H9 (cell line): ENCODE data around the gene ITGA11. TPM values are rescaled to one million over a fixed set of nuclear protein-coding genes. Genes with fewer than 3 reads are reported as not detected.

Experiments
- DNase-seq: peaks from one replicate; pipeline ENCODE4 v3.0.0-alpha.2; 2017
- H2AFZ ChIP-seq: one replicate; pipeline ENCODE4 v1.6.1; 2013; ENCODE audit warnings: mild to moderate bottlenecking, low read length, control low read depth, moderate library complexity
- H2AK5ac ChIP-seq: 2 replicates; pipeline ENCODE4 v1.6.1; 2013; ENCODE audit warnings: low read length, control low read depth, mixed read lengths; ENCODE audit not compliant: insufficient read length
- H2BK120ac ChIP-seq: one replicate; pipeline ENCODE4 v1.6.1; 2013; ENCODE audit warnings: low read depth, mild to moderate bottlenecking, low read length, control low read depth, inconsistent platforms; ENCODE audit not compliant: poor library complexity, severe bottlenecking
- H2BK12ac ChIP-seq: 2 replicates; pipeline ENCODE4 v1.6.1; 2013; ENCODE audit warnings: low read length, control low read depth, mixed read lengths, low read depth; ENCODE audit not compliant: insufficient read length
- H2BK15ac ChIP-seq: 2 replicates; pipeline ENCODE4 v1.6.1; 2013; ENCODE audit warnings: low read depth, low read length, control low read depth
- H2BK20ac ChIP-seq: one replicate; pipeline ENCODE4 v1.6.1; 2013; ENCODE audit warnings: low read depth, mild to moderate bottlenecking, low read length, control low read depth, inconsistent platforms; ENCODE audit not compliant: poor library complexity, severe bottlenecking
- H2BK5ac ChIP-seq: 2 replicates; pipeline ENCODE4 v1.6.1; 2013; ENCODE audit warnings: low read length, control low read depth, mixed read lengths; ENCODE audit not compliant: insufficient read length
- H3K14ac ChIP-seq: 2 replicates; pipeline ENCODE4 v1.6.1; 2013; ENCODE audit warnings: low read length, control low read depth; ENCODE audit not compliant: insufficient read depth
- H3K18ac ChIP-seq: 2 replicates; pipeline ENCODE4 v1.6.1; 2013; ENCODE audit warnings: low read depth, mild to moderate bottlenecking, mixed read lengths, low read length, control low read depth; ENCODE audit not compliant: insufficient read length
- H3K23ac ChIP-seq: 2 replicates; pipeline ENCODE4 v1.6.1; 2013; ENCODE audit warnings: low read length, control low read depth, mixed read lengths, low read depth; ENCODE audit not compliant: insufficient read length
- H3K23me2 ChIP-seq: 2 replicates; pipeline ENCODE4 v1.6.1; 2013; ENCODE audit warnings: low read depth, mild to moderate bottlenecking, mixed read lengths, low read length, control low read depth; ENCODE audit not compliant: insufficient read length, poor library complexity, severe bottlenecking
- H3K27ac ChIP-seq: 2 replicates; pipeline ENCODE4 v1.5.1; 2013; ENCODE audit warnings: low read length, control low read depth, mixed read lengths, low read depth; ENCODE audit not compliant: insufficient read length
- H3K27me3 ChIP-seq: 2 replicates; pipeline ENCODE4 v1.6.1; 2013; ENCODE audit warnings: low read length, control low read depth, inconsistent platforms; ENCODE audit not compliant: insufficient read depth
- H3K4ac ChIP-seq: 2 replicates; pipeline ENCODE4 v1.6.1; 2013; ENCODE audit warnings: low read depth, mild to moderate bottlenecking, control low read depth, inconsistent platforms, low read length, moderate library complexity
- H3K4me1 ChIP-seq: 2 replicates; pipeline ENCODE4 v1.6.1; 2013; ENCODE audit warnings: low read length, control low read depth, inconsistent platforms; ENCODE audit not compliant: insufficient read depth
- H3K4me2 ChIP-seq: 2 replicates; pipeline ENCODE4 v1.6.1; 2013; ENCODE audit warnings: low read length, control low read depth, mixed read lengths; ENCODE audit not compliant: insufficient read length, insufficient read depth
- H3K56ac ChIP-seq: 2 replicates; pipeline ENCODE4 v1.6.1; 2013; ENCODE audit warnings: low read depth, mild to moderate bottlenecking, mixed read lengths, low read length, control low read depth; ENCODE audit not compliant: insufficient read length
- H3K79me1 ChIP-seq: 2 replicates; pipeline ENCODE4 v1.6.1; 2013; ENCODE audit warnings: low read depth, mild to moderate bottlenecking, moderate library complexity, low read length, control low read depth, inconsistent platforms; ENCODE audit not compliant: insufficient read depth, poor library complexity, severe bottlenecking
- H3K79me2 ChIP-seq: 2 replicates; pipeline ENCODE4 v1.6.1; 2013; ENCODE audit warnings: low read length, control low read depth, inconsistent platforms; ENCODE audit not compliant: insufficient read depth
- H3K9ac ChIP-seq: 2 replicates; pipeline ENCODE4 v1.6.1; 2013; ENCODE audit warnings: low read length, control low read depth, mixed read lengths; ENCODE audit not compliant: insufficient read length; ENCODE audit errors: extremely low read depth
- H3K9me3 ChIP-seq: one replicate; pipeline ENCODE4 v1.6.1; 2013; ENCODE audit warnings: low read depth, low read length, inconsistent platforms; ENCODE audit not compliant: control insufficient read depth
- H3T11ph ChIP-seq: one replicate; pipeline ENCODE4 v1.6.1; 2013; ENCODE audit warnings: mild to moderate bottlenecking, low read length, control low read depth, inconsistent platforms
- H4K20me1 ChIP-seq: one replicate; pipeline ENCODE4 v1.6.1; 2013; ENCODE audit not compliant: control insufficient read depth, insufficient read length, insufficient read depth
- H4K5ac ChIP-seq: 2 replicates; pipeline ENCODE4 v1.6.1; 2013; ENCODE audit warnings: low read depth, mild to moderate bottlenecking, mixed read lengths, low read length, control low read depth; ENCODE audit not compliant: insufficient read length
- H4K8ac ChIP-seq: replicated peaks from 2 replicates; pipeline ENCODE4 v1.6.1; 2013; ENCODE audit warnings: low read length, control low read depth, mixed read lengths, low read depth; ENCODE audit not compliant: insufficient read length
- H4K91ac ChIP-seq: 2 replicates; pipeline ENCODE4 v1.6.1; 2013; ENCODE audit warnings: low read depth, mild to moderate bottlenecking, moderate library complexity, mixed read lengths, low read length, control low read depth; ENCODE audit not compliant: insufficient read length
- H3K27ac Mint-ChIP-seq, 3 experiments: 2 replicates in 2 of 3; 3 replicates in 1 of 3; pipeline ENCODE4 v1.8.0; 2020 to 2021; ENCODE audit warnings: mixed read lengths in 3 of 3, mild to moderate bottlenecking in 1 of 3, moderate library complexity in 1 of 3
- H3K27me3 Mint-ChIP-seq: 2 replicates; pipeline ENCODE4 v1.8.0; 2021; ENCODE audit warnings: low read depth, mild to moderate bottlenecking, moderate library complexity, mixed read lengths
- H3K36me3 Mint-ChIP-seq, 3 experiments: 2 replicates in 2 of 3; 3 replicates in 1 of 3; pipeline ENCODE4 v1.8.0; 2020 to 2021; ENCODE audit warnings: low read depth in 3 of 3, mixed read lengths in 3 of 3; ENCODE audit not compliant: insufficient read depth in 1 of 3
- H3K4me1 Mint-ChIP-seq, 2 experiments: 2 replicates each; pipeline ENCODE4 v1.8.0; 2020; ENCODE audit warnings: mixed read lengths in 2 of 2
- H3K4me3 Mint-ChIP-seq, 2 experiments: 2 replicates in 1 of 2; 3 replicates in 1 of 2; pipeline ENCODE4 v1.8.0; 2020 to 2021; ENCODE audit warnings: mild to moderate bottlenecking in 2 of 2, mixed read lengths in 2 of 2, moderate library complexity in 1 of 2
- H3K9me3 Mint-ChIP-seq, 2 experiments: 2 replicates in 1 of 2; 3 replicates in 1 of 2; pipeline ENCODE4 v1.8.0; 2020; ENCODE audit warnings: mild to moderate bottlenecking in 2 of 2, mixed read lengths in 2 of 2, moderate library complexity in 1 of 2
- WGBS: extraction: QIAGEN DNeasy Blood & Tissue Kit; methylation state at CpG from one replicate; pipeline ENCODE4 v1.1.7; 2013; ENCODE audit warnings: missing lambda C conversion rate, low lambda C conversion rate, mixed read lengths; ENCODE audit not compliant: insufficient read length; ENCODE audit errors: extremely low coverage; 5-methylcytosine and 5-hydroxymethylcytosine counted together
- total RNA-seq: library from RNA; stranded (reverse); gene quantifications from 2 replicates; pipeline ENCODE4 v1.2.1, GENCODE V29; 2021
- TF ChIP-seq, protein P1 (sequence below): fragments of 200-600 bp; sonication (generic); conservative IDR thresholded peaks from 3 replicates; pipeline ENCODE4 v1.8.0; 2021; ENCODE audit warnings: antibody characterized with exemption, mild to moderate bottlenecking

ITGA11 gene
- total RNA-seq, 1 experiment from 2014 or later = 0.07 TPM

DNA sequence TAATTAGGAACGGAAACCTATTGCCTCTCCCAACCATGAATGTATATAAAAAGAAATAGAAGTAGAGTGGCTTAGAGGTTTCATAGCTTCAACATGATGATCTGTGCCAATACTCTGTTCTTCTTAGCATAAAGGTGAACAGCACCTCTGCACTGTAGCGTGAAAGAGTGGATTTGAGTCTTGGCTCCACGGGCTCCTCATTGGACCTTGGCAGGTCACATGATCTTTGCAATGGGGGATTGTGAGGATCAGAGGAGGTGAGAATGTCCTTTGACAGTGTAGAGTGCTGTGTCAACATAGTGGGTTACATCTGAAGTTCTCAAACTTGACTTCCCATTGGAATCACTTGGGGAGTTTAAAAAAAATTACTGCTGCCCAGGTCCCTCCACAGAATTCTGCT, 103.0 kb downstream of the ITGA11 start:
- Histone ChIP-seq H3K27me3 (no peaks in the 10 kb centered on the region), H4K5ac (no peak overlapping the region), H2AFZ (no peak overlapping the region), H4K91ac (no peak overlapping the region), H2BK5ac (no peak overlapping the region), H3K18ac (no peak overlapping the region), H2BK15ac (no peak overlapping the region), H2BK120ac (no peak overlapping the region), H3K23me2 (no peaks in the 10 kb centered on the region), H3T11ph (no peak overlapping the region), H3K9ac (no peak overlapping the region), H3K4me1 (peaks cover 5% of the 10 kb centered on the region; the same call in 1 of the 2 replicates), H3K56ac (no peak overlapping the region), H3K79me2 (no peaks in the 10 kb centered on the region), H4K8ac (no peak overlapping the region), H2BK20ac (no peak overlapping the region), H3K4me2 (no peak overlapping the region), H2AK5ac (no peak overlapping the region), H3K79me1 (no peaks in the 10 kb centered on the region), H4K20me1 (no peaks in the 10 kb centered on the region), H3K27ac (no peak overlapping the region), H2BK12ac (no peak overlapping the region), H3K9me3 (no peaks in the 10 kb centered on the region), H3K4ac (no peak overlapping the region), H3K14ac (no peak overlapping the region), H3K23ac (no peak overlapping the region)
- TF ChIP-seq, protein P1, sequence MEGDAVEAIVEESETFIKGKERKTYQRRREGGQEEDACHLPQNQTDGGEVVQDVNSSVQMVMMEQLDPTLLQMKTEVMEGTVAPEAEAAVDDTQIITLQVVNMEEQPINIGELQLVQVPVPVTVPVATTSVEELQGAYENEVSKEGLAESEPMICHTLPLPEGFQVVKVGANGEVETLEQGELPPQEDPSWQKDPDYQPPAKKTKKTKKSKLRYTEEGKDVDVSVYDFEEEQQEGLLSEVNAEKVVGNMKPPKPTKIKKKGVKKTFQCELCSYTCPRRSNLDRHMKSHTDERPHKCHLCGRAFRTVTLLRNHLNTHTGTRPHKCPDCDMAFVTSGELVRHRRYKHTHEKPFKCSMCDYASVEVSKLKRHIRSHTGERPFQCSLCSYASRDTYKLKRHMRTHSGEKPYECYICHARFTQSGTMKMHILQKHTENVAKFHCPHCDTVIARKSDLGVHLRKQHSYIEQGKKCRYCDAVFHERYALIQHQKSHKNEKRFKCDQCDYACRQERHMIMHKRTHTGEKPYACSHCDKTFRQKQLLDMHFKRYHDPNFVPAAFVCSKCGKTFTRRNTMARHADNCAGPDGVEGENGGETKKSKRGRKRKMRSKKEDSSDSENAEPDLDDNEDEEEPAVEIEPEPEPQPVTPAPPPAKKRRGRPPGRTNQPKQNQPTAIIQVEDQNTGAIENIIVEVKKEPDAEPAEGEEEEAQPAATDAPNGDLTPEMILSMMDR = no peak
- no peak overlapping the region for H3K27ac Mint-ChIP-seq
- peaks cover 19% of the 10 kb centered on the region for H3K27me3 Mint-ChIP-seq
- H3K9me3 Mint-ChIP-seq = no peaks in the 10 kb centered on the region; a peak in 1 of 5 replicates
- no peak for DNase-seq
- H3K4me3 Mint-ChIP-seq = no peak overlapping the region
- WGBS = no CpG with 5 or more reads among the region's 3 CpGs
- H3K36me3 Mint-ChIP-seq = no peaks in the 10 kb centered on the region
- peaks cover 54 to 65% of the 10 kb centered on the region in 2 experiments for H3K4me1 Mint-ChIP-seq
